Gastrocnemius medialis (tissue), 4 donors: ENCODE results near the gene FAM204A. TPM values are rescaled to one million over a fixed set of nuclear protein-coding genes. Genes with fewer than 3 reads are reported as not detected.

ENCODE experiments used
- ATAC-seq, 2 donors: fragments of 150-250 bp; one replicate each; pipeline ENCODE4 v1.9.1; 2016
- DNase-seq, 2 donors: peaks; one replicate each; pipeline ENCODE4 v3.0.0-alpha.2; 2019
- H3K27ac ChIP-seq, 4 donors: fragments of 200-600 bp; sonication (generic); 1 replicate in 1 of 4; 2 replicates in 3 of 4; pipeline ENCODE4 v1.5.1; 2016 to 2018; ENCODE audit warnings: mild to moderate bottlenecking in 2 of 4, moderate library complexity in 1 of 4
- H3K27me3 ChIP-seq, 3 donors: fragments of 200-600 bp; sonication (generic) in 2 of 3; 1 replicate in 1 of 3; 2 replicates in 2 of 3; pipeline versions ENCODE4 v1.5.1 to v1.6.0; 2016 to 2019; ENCODE audit warnings: mild to moderate bottlenecking in 1 of 3, moderate library complexity in 1 of 3
- H3K36me3 ChIP-seq, 2 donors: fragments of 200-600 bp; sonication (generic) in 1 of 2; one replicate each; pipeline ENCODE4 v1.5.1; 2017 to 2018
- H3K4me1 ChIP-seq, 2 donors: fragments of 200-600 bp; sonication (generic) in 1 of 2; one replicate each; pipeline ENCODE4 v1.5.1; 2016 to 2017; ENCODE audit warnings: mild to moderate bottlenecking in 2 of 2
- H3K4me3 ChIP-seq, 4 donors: fragments of 200-600 bp; sonication (generic) in 3 of 4; 1 replicate in 1 of 4; 2 replicates in 3 of 4; pipeline ENCODE4 v1.5.1; 2016 to 2019; ENCODE audit warnings: mild to moderate bottlenecking in 2 of 4
- H3K9me3 ChIP-seq, 3 donors: fragments of 200-600 bp; sonication (generic) in 2 of 3; 1 replicate in 1 of 3; 2 replicates in 2 of 3; pipeline ENCODE4 v1.5.1; 2016 to 2019
- CTCF ChIP-seq, 5 experiments: fragments of 450-650 bp in 3 of 5; fragments of 200-600 bp in 2 of 5; sonication (generic) in 2 of 5; IDR thresholded peaks in 4 of 5; conservative IDR thresholded peaks in 1 of 5; 1 replicate in 4 of 5; 2 replicates in 1 of 5; pipeline ENCODE4 v1.5.1; 2016 to 2019; ENCODE audit warnings: antibody characterized with exemption in 5 of 5, mild to moderate bottlenecking in 3 of 5, moderate library complexity in 3 of 5
- POLR2A ChIP-seq, 2 donors: fragments of 450-650 bp; IDR thresholded peaks; one replicate each; pipeline ENCODE4 v1.6.1; 2017; ENCODE audit warnings: antibody characterized with exemption in 2 of 2, mild to moderate bottlenecking in 2 of 2, moderate library complexity in 2 of 2
- in situ Hi-C, 4 donors: fragments of 200-750 bp; cut with MboI; loops; one replicate each; pipeline versions ENCODE4 v1.15.0 to v1.8.0; 2017; ENCODE audit warnings: low sequenced_read_pairs in 4 of 4
- intact Hi-C: fragments of 100-400 bp; cut with DNase I; formaldehyde crosslinking; loops from one replicate; pipeline ENCODE4 v1.15.1; 2023; ENCODE audit warnings: low total_unique reads
- total RNA-seq, 4 donors: library from RNA; depleted of rRNA; stranded (reverse); fragments of >200 nt; gene quantifications; one replicate each; pipeline versions ENCODE4 v1.1.0 to v1.2.3, GENCODE V29; 2016

The FAM204A gene
- total RNA-seq, 4 donors from 2014 or later = 57.1 to 100 (median 59.6) TPM

- no peak overlapping the region for H3K4me3 ChIP-seq
- H3K27ac ChIP-seq = no peak overlapping the region
- TF ChIP-seq POLR2A (IDR thresholded peaks at IDR 0.05) (no peak), CTCF (IDR thresholded peaks at IDR 0.05 in 4 of 5, conservative IDR thresholded peaks at IDR 0.05 in 1 of 5) (no peak)
- H3K36me3 ChIP-seq = no peaks in the 10 kb centered on the region
- H3K27me3 ChIP-seq = no peaks in the 10 kb centered on the region
- DNase-seq (no peak), ATAC-seq (no peak)
- intact Hi-C loops = no loop called here
- in situ Hi-C loops = no loop called here
- no peaks in the 10 kb centered on the region for H3K4me1 ChIP-seq
- no peaks in the 10 kb centered on the region for H3K9me3 ChIP-seq
Measured at GRCh38 chr10:118287076-118287806, 54.9 kb downstream of the FAM204A start.

- H3K27me3 ChIP-seq = no peaks in the 10 kb centered on the region
- no peaks in the 10 kb centered on the region for H3K36me3 ChIP-seq
- H3K9me3 ChIP-seq = no peaks in the 10 kb centered on the region
- intact Hi-C loops (no loop called here), in situ Hi-C loops (no loop called here)
- DNase-seq (no peak), ATAC-seq (no peak)
- no peak overlapping the region for H3K4me3 ChIP-seq
- H3K4me1 ChIP-seq = no peaks in the 10 kb centered on the region
- H3K27ac ChIP-seq = no peak overlapping the region
- TF ChIP-seq CTCF (IDR thresholded peaks at IDR 0.05 in 4 of 5, conservative IDR thresholded peaks at IDR 0.05 in 1 of 5) = no peak
- TF ChIP-seq POLR2A (IDR thresholded peaks at IDR 0.05) = no peak
Measured at GRCh38 chr10:118286051-118286838, 55.9 kb downstream of the FAM204A start.

GRCh38 chr10:118282670-118283069 lies 59.5 kb downstream of the FAM204A start:
- TF ChIP-seq POLR2A (IDR thresholded peaks at IDR 0.05) (no peak), CTCF (IDR thresholded peaks at IDR 0.05 in 4 of 5, conservative IDR thresholded peaks at IDR 0.05 in 1 of 5) (no peak)
- DNase-seq (no peak), ATAC-seq (no peak)
- in situ Hi-C loops = no loop called here
- no peaks in the 10 kb centered on the region for H3K36me3 ChIP-seq
- H3K4me3 ChIP-seq = no peak overlapping the region
- H3K27ac ChIP-seq = no peak overlapping the region
- H3K4me1 ChIP-seq = no peaks in the 10 kb centered on the region
- H3K9me3 ChIP-seq = no peaks in the 10 kb centered on the region
- intact Hi-C loops = no loop called here
- no peaks in the 10 kb centered on the region for H3K27me3 ChIP-seq

GRCh38 chr10:118278649-118279048 lies 63.5 kb downstream of the FAM204A start:
- ATAC-seq = no peak

More at GRCh38 chr10:118278649-118279048, 63.5 kb downstream of the FAM204A start:
- in situ Hi-C loops (no loop called here), intact Hi-C loops (no loop called here)
- Histone ChIP-seq H3K27ac (no peak overlapping the region), H3K4me3 (no peak overlapping the region), H3K27me3 (no peaks in the 10 kb centered on the region), H3K4me1 (no peaks in the 10 kb centered on the region), H3K36me3 (no peaks in the 10 kb centered on the region), H3K9me3 (no peaks in the 10 kb centered on the region)
- no peak for TF ChIP-seq CTCF (IDR thresholded peaks at IDR 0.05 in 4 of 5, conservative IDR thresholded peaks at IDR 0.05 in 1 of 5)
- no peak for TF ChIP-seq POLR2A (IDR thresholded peaks at IDR 0.05)
- DNase-seq = no peak
